Amygdala (tissue), 56 donors: Measurements from ENCODE around the gene FYB1.

Experiments used
- DNase-seq, 56 donors: peaks; one replicate each; lab custom pipeline; 2025; lab: John Stamatoyannopoulos, UW

The FYB1 gene

GRCh38 chr5:39102684-39103155, 116.6 kb downstream of the FYB1 start:
- no peak for DNase-seq

- no peak for DNase-seq
Observed at GRCh38 chr5:39100851-39101396, 118.4 kb downstream of the FYB1 start.

DNA sequence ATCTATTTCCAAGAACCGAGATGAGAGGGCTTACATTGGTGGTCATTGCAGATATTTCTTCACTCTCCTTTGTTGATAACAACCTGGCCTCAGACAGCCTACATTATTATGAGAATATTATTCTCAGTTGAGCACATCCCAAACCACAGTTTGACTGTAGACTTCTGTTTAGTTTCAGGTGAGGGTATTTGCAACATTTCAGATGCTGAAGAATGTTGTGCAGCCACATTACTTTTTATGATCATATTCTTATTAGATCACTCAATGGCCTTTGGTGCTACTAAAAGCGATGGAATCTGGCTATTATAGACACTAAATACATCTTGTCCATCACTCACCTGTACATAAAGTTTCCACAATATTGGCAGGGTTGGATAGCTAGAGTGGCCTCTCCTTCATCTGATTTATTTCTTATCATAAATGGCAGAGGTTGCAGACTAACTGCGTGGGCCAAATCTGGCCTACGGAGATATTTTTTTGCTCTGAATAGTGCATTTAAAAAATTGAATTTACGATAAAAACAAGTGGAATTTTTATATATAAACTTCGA, 119.0 kb downstream of the FYB1 start:
- no peak for DNase-seq

DNA sequence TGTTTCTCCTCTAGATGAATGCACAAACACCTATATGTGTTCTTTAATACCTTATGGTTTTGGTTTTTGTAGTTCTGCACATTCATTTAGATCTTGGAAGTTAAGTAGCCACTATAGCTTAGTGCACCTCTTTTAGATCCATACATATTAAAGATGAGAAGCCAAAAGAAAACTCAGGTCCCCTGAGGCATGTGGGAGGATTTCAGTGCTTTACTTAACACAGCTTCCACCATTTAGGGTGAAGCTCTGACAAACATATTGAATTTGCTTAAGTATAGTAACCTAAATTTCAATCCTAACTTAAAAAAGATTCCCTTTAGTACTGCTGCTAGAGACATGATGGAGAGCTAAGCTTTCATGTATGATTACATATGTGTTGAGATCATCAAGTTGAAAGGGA, 119.5 kb downstream of the FYB1 start:
- DNase-seq = no peak

DNA sequence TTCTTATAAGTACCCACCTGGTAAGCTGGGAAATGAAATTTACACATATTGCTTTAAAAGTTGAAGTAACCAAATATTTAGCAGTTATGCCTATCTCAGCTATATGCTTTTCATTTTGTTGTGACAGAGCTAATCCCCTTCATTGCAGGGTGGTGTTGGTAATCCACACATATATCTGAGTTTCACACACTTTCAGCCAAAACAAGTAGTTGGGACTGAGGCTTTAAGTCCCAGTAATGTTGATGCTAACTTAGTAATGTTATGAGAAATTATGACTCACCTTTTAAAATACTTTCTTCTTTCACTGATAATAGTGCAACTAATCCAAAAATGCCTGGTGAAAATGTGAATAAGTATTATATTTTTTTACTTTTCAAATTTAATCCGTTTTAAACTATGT, 126.0 kb downstream of the FYB1 start:
- DNase-seq = no peak

GRCh38 chr5:39092581-39093351, 126.6 kb downstream of the FYB1 start:
- no peak for DNase-seq

DNA sequence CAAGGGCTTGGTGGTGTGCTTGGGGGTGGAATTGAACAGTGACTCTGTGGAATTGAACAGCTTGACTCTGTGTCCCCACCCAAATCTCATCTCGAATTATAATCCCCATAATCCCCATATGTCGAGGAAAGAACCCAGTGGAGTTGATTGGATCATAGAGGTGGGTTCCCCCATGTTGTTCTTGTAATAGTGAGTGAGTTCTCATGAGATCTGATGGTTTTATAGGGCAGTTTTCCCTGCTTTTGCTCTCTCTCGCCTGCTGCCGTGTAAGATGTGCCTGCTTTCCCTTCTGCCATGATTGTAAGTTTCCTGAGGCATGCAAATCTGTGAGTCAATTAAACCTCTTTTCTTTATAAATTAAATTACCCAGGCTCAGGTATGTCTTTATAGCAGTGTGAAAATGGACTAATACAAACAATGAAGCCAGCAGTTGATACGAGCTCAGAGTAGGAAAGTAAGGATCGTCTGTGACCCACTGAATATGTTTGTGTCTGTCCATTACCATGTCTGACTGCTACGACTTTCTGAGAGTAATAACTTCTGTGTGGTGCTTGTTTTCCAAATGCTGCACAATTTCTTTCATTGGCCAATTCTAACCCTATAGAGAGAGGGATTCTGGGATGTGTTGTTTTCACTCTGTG, 127.3 kb downstream of the FYB1 start:
- no peak for DNase-seq

DNA sequence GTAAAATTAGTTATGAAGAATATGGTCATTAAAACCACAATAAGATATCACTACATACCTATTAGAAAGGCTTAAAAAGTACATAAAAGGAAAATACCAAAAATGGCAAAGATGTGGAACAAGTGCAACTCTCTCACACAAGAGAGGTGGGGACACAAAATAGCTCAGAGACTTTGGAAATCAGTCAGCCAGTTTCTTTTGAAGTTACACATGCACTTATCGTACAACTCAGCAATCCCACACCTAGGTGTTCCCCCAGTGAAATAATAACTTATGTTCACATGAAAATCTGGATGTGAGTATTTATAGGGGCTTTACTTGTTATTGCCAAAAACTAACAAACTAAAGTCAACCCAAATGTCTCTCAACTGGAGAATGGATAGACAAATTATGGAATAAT, 135.4 kb downstream of the FYB1 start:
- DNase-seq = no peak

DNA sequence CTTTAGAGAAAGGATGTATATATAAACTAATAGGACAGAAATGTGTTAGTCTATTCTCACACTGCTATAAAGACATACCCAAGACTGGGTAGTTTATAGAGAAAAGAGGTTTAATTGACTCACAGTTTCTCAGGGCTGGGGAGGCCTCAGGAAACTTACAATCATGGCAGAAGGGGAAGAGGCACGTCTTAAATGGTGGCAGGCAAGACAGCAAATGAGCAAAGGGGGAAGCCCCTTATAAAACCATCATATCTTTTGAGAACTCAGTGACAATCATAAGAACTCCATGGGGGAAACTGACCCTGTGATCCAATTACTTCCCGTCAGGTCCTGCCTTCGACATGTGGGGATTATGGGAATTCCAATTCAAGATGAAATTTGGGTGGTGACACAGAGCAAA, 136.4 kb downstream of the FYB1 start:
- no peak for DNase-seq

GRCh38 chr5:39080597-39081204, 138.7 kb downstream of the FYB1 start:
- DNase-seq = peak in 19 of 56 donors; percentile 1 to 57 (median 11)

DNA sequence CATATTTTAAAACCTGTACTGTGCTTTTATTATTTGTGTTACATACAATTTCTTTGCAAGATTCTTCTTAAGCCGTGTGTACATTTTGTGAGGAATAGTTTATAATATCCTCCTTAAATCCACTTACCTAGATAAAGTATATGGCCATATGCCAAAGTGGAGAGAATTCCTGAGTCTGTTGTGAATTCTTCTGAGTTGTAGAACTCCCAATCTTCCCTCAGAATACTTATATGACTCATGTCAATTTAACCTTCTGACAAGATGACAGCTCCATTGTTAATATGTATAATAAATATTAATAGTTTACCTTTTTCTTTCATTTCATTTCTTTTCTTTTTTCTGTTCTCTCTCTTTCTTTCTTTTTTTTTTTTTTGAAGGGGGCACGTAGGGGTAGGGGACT, 139.2 kb downstream of the FYB1 start:
- DNase-seq = no peak

DNA sequence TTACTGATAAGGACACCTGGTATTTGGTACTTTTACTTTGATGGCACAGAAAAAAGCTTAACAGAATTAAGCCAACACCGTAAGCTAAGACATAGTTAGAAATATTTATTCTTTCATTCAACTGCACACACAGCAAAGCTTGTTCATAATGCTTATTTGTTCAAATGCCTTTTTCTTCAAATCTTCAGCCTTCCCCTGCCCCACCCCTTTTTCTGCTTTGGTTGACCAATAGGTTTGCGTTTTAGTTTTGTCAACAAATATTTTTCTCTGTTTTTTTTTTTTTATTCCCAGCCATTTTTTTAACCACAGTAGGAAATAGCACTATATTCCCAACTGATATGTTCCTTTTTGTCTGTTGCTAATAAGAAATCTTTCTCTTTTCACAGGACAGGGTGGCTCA, 140.2 kb downstream of the FYB1 start:
- DNase-seq = peak in 1 of 56 donors; percentile 0

- DNase-seq = no peak
Observed at GRCh38 chr5:39076757-39077728, 142.3 kb downstream of the FYB1 start.

DNA sequence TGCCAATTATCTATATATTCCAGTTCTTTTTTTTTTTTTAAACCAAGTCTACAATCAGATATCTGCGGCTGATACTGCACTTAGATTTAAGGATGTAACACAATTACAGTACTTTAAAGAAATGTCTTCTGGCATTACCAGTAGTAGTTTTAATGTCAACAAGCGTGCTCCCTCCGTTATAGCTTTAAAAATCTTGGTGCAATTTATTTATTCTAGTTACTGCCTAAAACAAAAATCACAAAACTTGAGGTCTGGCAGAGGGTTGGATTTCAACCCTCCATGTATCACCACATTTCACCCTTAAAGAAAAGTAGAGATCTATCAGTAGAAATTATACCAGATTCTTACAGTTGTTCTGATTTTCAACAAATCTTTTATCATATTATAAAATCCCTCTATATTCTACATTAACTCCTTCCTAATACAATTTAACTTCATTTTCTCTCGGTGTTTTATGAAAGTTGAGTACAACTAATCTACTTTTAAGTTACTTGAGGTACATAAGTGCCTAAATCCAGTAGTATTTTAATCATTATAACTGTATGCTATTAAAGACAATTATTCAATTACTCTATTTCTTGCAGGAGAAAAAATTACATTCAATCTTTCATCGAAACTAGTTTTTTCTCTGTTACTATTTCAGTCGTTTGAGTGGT, 143.1 kb downstream of the FYB1 start:
- no peak for DNase-seq

GRCh38 chr5:39074017-39074814, 145.1 kb downstream of the FYB1 start, which contains the start of gene RICTOR:
Gene RICTOR, minus strand, starts transcription at chr5:39074399. Its CDS starts 22 bp downstream, at chr5:39074377.
- peak; percentile 51 to 97 (median 88) for DNase-seq

DNA sequence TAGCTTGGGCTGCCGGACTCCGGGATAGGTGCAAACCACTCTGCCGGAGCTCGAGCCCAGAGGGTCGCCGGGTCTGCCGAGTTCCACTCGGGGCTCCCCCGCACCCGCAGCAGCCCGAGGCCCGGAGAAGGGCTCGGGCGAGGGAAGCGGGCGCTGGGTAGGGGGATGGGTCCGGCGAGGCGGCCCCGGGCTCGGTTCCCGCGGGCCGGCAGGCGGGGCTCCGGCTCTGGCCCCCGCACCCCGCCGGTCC, 145.7 kb downstream of the FYB1 start:
- DNase-seq = peak in 18 of 56 donors; percentile 38 to 85 (median 62)

GRCh38 chr5:39072925-39073766, 146.2 kb downstream of the FYB1 start:
- peak in 37 of 56 donors; percentile 10 to 82 (median 47) for DNase-seq

GRCh38 chr5:39068099-39068498, 151.3 kb downstream of the FYB1 start:
- DNase-seq = no peak
